GM19372 (cell line): ENCODE measurements around the gene CLHC1.
A peak's percentile ranks its signal among the peaks of the same experiment; 100 is the strongest.
"Not testable (repeated sequence)": the region's sequence is repeated elsewhere in the genome, so short reads cannot be mapped to it uniquely, and the experiment has no call there.

Source experiments
- ATAC-seq: cut with Tn5 transposase; IDR thresholded peaks from one replicate; pipeline ENCODE4 v1.9.1; 2021; ENCODE audit warnings: mild to moderate bottlenecking, low read depth, moderate library complexity; ENCODE audit not compliant: unreplicated experiment

The CLHC1 gene

GRCh38 chr2:55138014-55138881, 93.8 kb downstream of the CLHC1 start:
- no peak for ATAC-seq

GRCh38 chr2:55137024-55137958, 94.8 kb downstream of the CLHC1 start:
- ATAC-seq, result no peak

GRCh38 chr2:55136138-55136541, 96.0 kb downstream of the CLHC1 start:
- ATAC-seq, result no peak

GRCh38 chr2:55135491-55135890, 96.6 kb downstream of the CLHC1 start:
- ATAC-seq, result no peak

- ATAC-seq, result peak; percentile 8
Measured at GRCh38 chr2:55134316-55134706, 97.8 kb downstream of the CLHC1 start.

GRCh38 chr2:55133467-55134315, 98.4 kb downstream of the CLHC1 start:
- ATAC-seq, result peak; percentile 80

- ATAC-seq, result no peak
Measured at GRCh38 chr2:55130849-55131248, 101.2 kb downstream of the CLHC1 start.

- ATAC-seq, result not testable (repeated sequence)
Measured at GRCh38 chr2:55126643-55127042, 105.5 kb downstream of the CLHC1 start.
